Stimulated activated CD8-positive, alpha-beta memory T cell treated with anti-CD3 and anti-CD28 coated beads, Interleukin-12 subunit alpha, Interleukin-12 subunit beta, amount 100 ng/mL, for 1 hour (primary cell): ENCODE data around the gene PON3.
"Not testable (repeated sequence)": the region's sequence is repeated elsewhere in the genome, so short reads cannot be mapped to it uniquely, and the experiment has no call there.

ENCODE experiments used
- DNase-seq: peaks from one replicate; pipeline ENCODE4 v3.0.0-alpha.2; 2020; ENCODE audit warnings: low read depth

PON3 gene

GRCh38 chr7:95411666-95412065 lies 15.5 kb upstream of the PON3 start:
- no peak for DNase-seq

GRCh38 chr7:95411036-95411435 lies 14.9 kb upstream of the PON3 start:
- no peak for DNase-seq

- DNase-seq = no peak
Measured at GRCh38 chr7:95407751-95408150, 11.6 kb upstream of the PON3 start.

GRCh38 chr7:95405800-95406199 lies 9.6 kb upstream of the PON3 start:
- DNase-seq = no peak

- no peak for DNase-seq
Measured at GRCh38 chr7:95405208-95405607, 9.0 kb upstream of the PON3 start.

- no peak for DNase-seq
Measured at GRCh38 chr7:95404316-95404865, 8.2 kb upstream of the PON3 start.

- no peak for DNase-seq
Measured at GRCh38 chr7:95398155-95398940, 2.2 kb upstream of the PON3 start.

- DNase-seq = no peak
Measured at GRCh38 chr7:95397381-95397780, 1.2 kb upstream of the PON3 start.

GRCh38 chr7:95395755-95396135 lies 430 bp downstream of the PON3 start:
- DNase-seq = no peak

- DNase-seq = no peak
Measured at GRCh38 chr7:95394370-95394769, 1.8 kb downstream of the PON3 start.

- no peak for DNase-seq
Measured at GRCh38 chr7:95391761-95392160, 4.4 kb downstream of the PON3 start.

GRCh38 chr7:95389516-95389915 lies 6.7 kb downstream of the PON3 start:
- DNase-seq = no peak

GRCh38 chr7:95379457-95379856 lies 16.7 kb downstream of the PON3 start:
- DNase-seq = not testable (repeated sequence)

- no peak for DNase-seq
Measured at GRCh38 chr7:95376632-95377400, 19.4 kb downstream of the PON3 start.

- no peak for DNase-seq
Measured at GRCh38 chr7:95375591-95376257, 20.5 kb downstream of the PON3 start.

GRCh38 chr7:95373323-95373722 lies 22.9 kb downstream of the PON3 start:
- no peak for DNase-seq

GRCh38 chr7:95368235-95368634 lies 27.9 kb downstream of the PON3 start:
- no peak for DNase-seq

- DNase-seq = no peak
Measured at GRCh38 chr7:95367606-95368005, 28.6 kb downstream of the PON3 start.

GRCh38 chr7:95365151-95365550 lies 31.0 kb downstream of the PON3 start:
- no peak for DNase-seq

- DNase-seq = no peak
Measured at GRCh38 chr7:95357623-95358022, 38.6 kb downstream of the PON3 start.

GRCh38 chr7:95342642-95343307 lies 53.4 kb downstream of the PON3 start:
- DNase-seq = no peak

- DNase-seq = no peak
Measured at GRCh38 chr7:95342029-95342428, 54.1 kb downstream of the PON3 start.
